Esophagus squamous epithelium (tissue), 5 donors: ENCODE data around the gene FGF12. TPM values are rescaled to one million over a fixed set of nuclear protein-coding genes. Genes with fewer than 3 reads are reported as not detected.

ENCODE experiments used
- DNase-seq: peaks from one replicate; lab custom pipeline; 2025; lab: John Stamatoyannopoulos, UW
- H3K27ac ChIP-seq, 4 donors: fragments of 200-600 bp; sonication (generic); one replicate each; pipeline ENCODE4 v1.5.1; 2016 to 2019; ENCODE audit warnings: mild to moderate bottlenecking in 1 of 4
- H3K27me3 ChIP-seq, 4 donors: fragments of 200-600 bp; sonication (generic); 1 replicate in 3 of 4; 2 replicates in 1 of 4; pipeline versions ENCODE4 v1.5.1 to v1.6.0; 2017 to 2021; ENCODE audit warnings: antibody characterized with exemption in 1 of 4
- H3K36me3 ChIP-seq, 3 donors: fragments of 200-600 bp; sonication (generic); one replicate each; pipeline ENCODE4 v1.5.1; 2016 to 2019
- H3K4me1 ChIP-seq, 3 donors: fragments of 200-600 bp; sonication (generic); one replicate each; pipeline ENCODE4 v1.5.1; 2017 to 2019
- H3K4me3 ChIP-seq, 4 donors: fragments of 200-600 bp; sonication (generic); 1 replicate in 3 of 4; 2 replicates in 1 of 4; pipeline ENCODE4 v1.5.1; 2016 to 2019; ENCODE audit warnings: mild to moderate bottlenecking in 2 of 4, moderate library complexity in 1 of 4
- H3K9me3 ChIP-seq, 3 donors: fragments of 200-600 bp; sonication (generic); one replicate each; pipeline ENCODE4 v1.5.1; 2016 to 2019
- POLR2A ChIP-seq, 4 donors: fragments of 450-650 bp; IDR thresholded peaks; one replicate each; pipeline ENCODE4 v1.6.1; 2017; ENCODE audit warnings: antibody characterized with exemption in 4 of 4, mild to moderate bottlenecking in 4 of 4, moderate library complexity in 3 of 4
- WGBS, 2 donors: methylation state at CpG; one replicate each; pipeline ENCODE4 v1.1.5; 2018; 5-methylcytosine and 5-hydroxymethylcytosine counted together
- intact Hi-C: fragments of 100-400 bp; cut with DNase I; formaldehyde crosslinking; loops from one replicate; pipeline ENCODE4 v1.15.0; 2022
- total RNA-seq, 4 donors: library from RNA; depleted of rRNA; stranded (reverse); fragments of >200 nt; gene quantifications; one replicate each; pipeline ENCODE4 v1.1.0, GENCODE V29; 2016
- TF ChIP-seq, protein P1 (sequence below), 6 experiments: fragments of 450-650 bp in 4 of 6; fragments of 200-600 bp in 2 of 6; sonication (generic) in 2 of 6; IDR thresholded peaks; one replicate each; pipeline ENCODE4 v1.5.1; 2016 to 2019; ENCODE audit warnings: antibody characterized with exemption in 6 of 6, mild to moderate bottlenecking in 4 of 6, moderate library complexity in 4 of 6
- donor health status: DM: yes; HTN: yes; CAD: no.

The FGF12 gene
- total RNA-seq, 4 donors from 2014 or later, result 0.18 to 1.6 (median 0.86) TPM

DNA sequence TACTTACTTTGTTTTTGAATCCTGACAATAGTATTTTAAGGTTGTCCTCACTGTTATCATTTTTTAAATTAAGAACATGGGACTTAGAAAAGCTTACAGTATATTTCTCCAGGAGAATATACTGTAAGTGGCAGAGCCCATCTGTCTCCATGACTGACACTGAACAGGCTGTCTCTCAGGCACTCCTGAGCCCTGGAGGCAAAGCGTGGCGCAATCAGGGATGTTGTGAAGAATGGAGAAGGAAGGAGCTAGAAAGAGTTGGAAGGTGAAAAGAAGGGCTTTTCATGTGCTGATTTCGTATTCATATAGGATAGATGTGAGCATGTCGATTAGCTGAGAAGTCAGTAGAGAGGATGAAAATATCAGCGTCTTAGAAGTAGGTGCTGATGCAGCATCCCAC, 41.5 kb downstream of the FGF12 start:
- Histone ChIP-seq H3K4me3 (no peak overlapping the region), H3K9me3 (peaks cover 0 to 2% (median 0%) of the 10 kb centered on the region in 3 donors), H3K4me1 (no peaks in the 10 kb centered on the region), H3K36me3 (no peaks in the 10 kb centered on the region), H3K27me3 (no peaks in the 10 kb centered on the region), H3K27ac (no peak overlapping the region)
- intact Hi-C loops, result no loop called here
- TF ChIP-seq POLR2A (IDR thresholded peaks at IDR 0.05), result no peak
- TF ChIP-seq, protein P1, sequence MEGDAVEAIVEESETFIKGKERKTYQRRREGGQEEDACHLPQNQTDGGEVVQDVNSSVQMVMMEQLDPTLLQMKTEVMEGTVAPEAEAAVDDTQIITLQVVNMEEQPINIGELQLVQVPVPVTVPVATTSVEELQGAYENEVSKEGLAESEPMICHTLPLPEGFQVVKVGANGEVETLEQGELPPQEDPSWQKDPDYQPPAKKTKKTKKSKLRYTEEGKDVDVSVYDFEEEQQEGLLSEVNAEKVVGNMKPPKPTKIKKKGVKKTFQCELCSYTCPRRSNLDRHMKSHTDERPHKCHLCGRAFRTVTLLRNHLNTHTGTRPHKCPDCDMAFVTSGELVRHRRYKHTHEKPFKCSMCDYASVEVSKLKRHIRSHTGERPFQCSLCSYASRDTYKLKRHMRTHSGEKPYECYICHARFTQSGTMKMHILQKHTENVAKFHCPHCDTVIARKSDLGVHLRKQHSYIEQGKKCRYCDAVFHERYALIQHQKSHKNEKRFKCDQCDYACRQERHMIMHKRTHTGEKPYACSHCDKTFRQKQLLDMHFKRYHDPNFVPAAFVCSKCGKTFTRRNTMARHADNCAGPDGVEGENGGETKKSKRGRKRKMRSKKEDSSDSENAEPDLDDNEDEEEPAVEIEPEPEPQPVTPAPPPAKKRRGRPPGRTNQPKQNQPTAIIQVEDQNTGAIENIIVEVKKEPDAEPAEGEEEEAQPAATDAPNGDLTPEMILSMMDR (IDR thresholded peaks at IDR 0.05), result no peak
- WGBS, 2 donors, result 78 to 86% methylated on average over 5 of the region's 5 CpGs
- DNase-seq, result no peak

DNA sequence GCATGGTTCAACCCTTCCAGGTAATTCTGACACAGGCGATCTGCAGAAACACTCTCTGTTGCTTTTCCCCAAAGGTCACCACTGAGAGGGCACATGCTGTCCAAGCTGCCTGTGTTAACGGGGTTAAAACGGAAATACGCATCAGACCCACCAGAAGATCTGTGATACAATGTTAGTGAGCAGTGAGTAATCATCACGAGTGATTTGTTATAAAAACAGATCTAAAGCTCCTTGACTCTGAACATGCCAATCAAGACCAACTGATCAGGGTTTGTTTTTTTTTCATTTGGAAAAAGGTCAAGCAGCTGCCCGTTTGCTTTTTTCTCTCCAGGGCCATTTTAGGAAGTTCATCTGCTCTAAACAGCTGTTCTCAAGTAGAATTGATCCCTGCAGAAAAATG, 43.2 kb downstream of the FGF12 start:
- Histone ChIP-seq H3K4me1 (no peaks in the 10 kb centered on the region), H3K9me3 (no peaks in the 10 kb centered on the region), H3K4me3 (no peak overlapping the region), H3K36me3 (no peaks in the 10 kb centered on the region), H3K27me3 (no peaks in the 10 kb centered on the region), H3K27ac (no peak overlapping the region)
- TF ChIP-seq POLR2A (IDR thresholded peaks at IDR 0.05), result no peak
- TF ChIP-seq, protein P1 (IDR thresholded peaks at IDR 0.05), result no peak
- 52 to 56% methylated on average over 6 of the region's 6 CpGs for WGBS, 2 donors
- no peak for DNase-seq
- intact Hi-C loops, result no loop called here

DNA sequence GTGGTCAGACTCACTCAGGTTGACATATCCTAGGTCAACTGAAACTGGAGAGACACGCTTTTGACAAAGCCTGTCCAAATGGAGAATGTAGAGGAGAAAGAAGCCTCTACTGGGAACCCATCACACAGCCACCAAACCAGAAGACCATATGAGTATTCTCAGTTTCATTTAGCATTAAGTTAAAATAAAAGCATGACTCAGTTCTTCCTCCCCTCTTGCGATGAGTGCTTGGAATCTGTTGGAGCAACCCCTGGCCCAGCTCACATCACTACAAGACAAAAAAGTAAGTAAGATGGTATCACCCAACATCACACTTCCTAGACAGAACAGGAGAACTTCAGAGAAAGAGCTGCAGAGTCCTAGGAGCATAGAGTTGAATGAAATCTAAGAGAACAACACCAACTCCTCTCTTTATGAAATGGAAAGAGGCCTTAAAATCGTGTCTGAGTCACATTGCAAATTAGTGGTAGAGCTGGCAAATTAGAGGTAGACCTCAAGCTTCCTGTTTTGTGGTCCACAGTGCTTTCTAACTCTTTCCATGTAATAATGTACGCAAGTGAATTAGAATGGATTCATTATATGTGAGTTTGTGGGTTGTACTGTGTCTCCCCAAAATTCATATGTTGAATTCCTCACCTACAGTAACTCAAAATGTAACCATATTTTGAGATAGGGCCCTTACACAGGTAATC, 51.2 kb downstream of the FGF12 start:
- intact Hi-C loops, result no loop called here
- H3K27me3 ChIP-seq, result no peaks in the 10 kb centered on the region
- WGBS, 2 donors, result 56 to 68% methylated on average over 3 to 4 of the region's 4 CpGs
- H3K27ac ChIP-seq, result no peak overlapping the region
- no peak overlapping the region for H3K4me3 ChIP-seq
- H3K9me3 ChIP-seq, result no peaks in the 10 kb centered on the region
- H3K4me1 ChIP-seq, result no peaks in the 10 kb centered on the region
- TF ChIP-seq, protein P1 (IDR thresholded peaks at IDR 0.05), result no peak
- TF ChIP-seq POLR2A (IDR thresholded peaks at IDR 0.05), result no peak
- no peak for DNase-seq
- no peaks in the 10 kb centered on the region for H3K36me3 ChIP-seq

DNA sequence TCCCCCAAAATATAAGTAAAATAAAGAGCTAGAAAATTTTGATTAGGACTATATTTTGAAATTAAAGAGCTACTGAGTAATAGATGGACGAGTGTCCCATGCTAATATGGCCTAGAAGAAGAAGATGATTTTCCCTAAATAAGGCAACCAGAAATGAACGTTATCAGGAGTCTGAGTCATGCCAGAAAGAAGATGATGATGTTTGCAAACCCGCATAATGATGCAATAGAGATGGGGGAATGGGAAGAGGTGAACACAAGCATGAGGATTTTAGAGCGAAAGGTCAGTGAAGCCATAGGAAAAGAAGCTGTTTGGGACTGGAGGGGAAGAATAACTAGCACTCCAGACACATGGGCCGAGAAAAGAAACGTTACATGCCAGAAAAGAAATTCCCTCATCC, 71.7 kb downstream of the FGF12 start:
- Histone ChIP-seq H3K27me3 (no peaks in the 10 kb centered on the region), H3K4me1 (no peaks in the 10 kb centered on the region), H3K9me3 (no peaks in the 10 kb centered on the region), H3K27ac (no peak overlapping the region), H3K4me3 (no peak overlapping the region), H3K36me3 (no peaks in the 10 kb centered on the region)
- WGBS, 2 donors, result 67 to 72% methylated on average over 6 of the region's 6 CpGs
- DNase-seq, result no peak
- intact Hi-C loops, result no loop called here
- TF ChIP-seq, protein P1 (IDR thresholded peaks at IDR 0.05), result no peak
- no peak for TF ChIP-seq POLR2A (IDR thresholded peaks at IDR 0.05)

DNA sequence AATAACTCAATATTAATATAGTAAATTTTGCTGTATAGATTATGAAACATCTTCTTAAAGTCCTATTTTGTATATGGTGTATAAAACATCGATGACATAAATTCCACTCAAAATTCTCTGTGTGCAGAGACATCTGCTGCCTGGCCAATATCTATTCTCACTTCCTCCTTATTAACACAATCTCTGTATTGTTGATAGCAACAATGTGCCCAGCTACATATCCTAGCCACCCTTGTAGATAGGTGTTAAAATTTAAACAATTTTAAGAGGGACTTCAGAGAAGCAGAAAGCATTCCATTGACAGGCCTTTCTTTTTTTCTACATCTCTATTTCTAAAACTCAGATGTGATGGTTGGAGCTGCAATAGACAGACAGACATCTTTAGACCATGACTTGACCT, 72.3 kb downstream of the FGF12 start:
- Histone ChIP-seq H3K4me1 (no peaks in the 10 kb centered on the region), H3K36me3 (no peaks in the 10 kb centered on the region), H3K27ac (no peak overlapping the region), H3K9me3 (no peaks in the 10 kb centered on the region), H3K27me3 (no peaks in the 10 kb centered on the region), H3K4me3 (no peak overlapping the region)
- intact Hi-C loops, result no loop called here
- TF ChIP-seq, protein P1 (IDR thresholded peaks at IDR 0.05), result no peak
- TF ChIP-seq POLR2A (IDR thresholded peaks at IDR 0.05), result no peak
- no peak for DNase-seq
- WGBS, 2 donors, result 78 to 80% methylated on average over 1 of the region's 1 CpG
